NOMO-1 (cell line): ENCODE data around the gene ADAP1.

ENCODE experiments used
- DNase-seq, 2 experiments: peaks; one replicate each; lab custom pipeline; 2025; ENCODE audit not compliant: unreplicated experiment in 2 of 2; lab: John Stamatoyannopoulos, UW

Gene ADAP1

DNA sequence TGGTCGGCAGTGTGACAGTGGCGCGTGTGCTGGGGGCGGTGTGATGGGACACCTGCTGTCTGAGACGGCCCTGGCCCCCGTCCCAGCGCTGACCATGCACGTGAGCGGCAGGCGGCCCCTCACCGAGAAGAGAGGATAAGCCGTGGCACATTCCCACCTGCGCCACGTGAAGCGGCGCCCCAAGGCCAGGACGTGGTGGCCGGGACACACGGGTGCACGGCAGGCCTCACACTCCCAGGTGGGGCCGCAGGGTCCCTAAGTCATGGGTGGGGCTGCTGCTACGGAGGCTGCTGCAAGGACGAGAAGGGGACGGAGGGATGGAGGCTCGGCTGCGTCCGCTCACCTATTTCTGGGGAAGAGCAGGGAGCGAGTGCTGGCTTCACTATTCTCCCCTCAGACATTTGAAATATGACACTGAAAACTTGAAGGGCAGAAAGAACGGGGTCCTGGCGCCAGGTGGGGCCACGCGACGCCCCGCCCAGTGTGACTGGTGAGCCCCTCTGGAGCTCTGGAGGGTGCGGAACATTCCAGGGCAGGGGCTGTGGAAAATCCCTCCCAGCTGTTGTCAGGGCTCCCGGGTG, 36.0 kb upstream of the ADAP1 start:
- DNase-seq: no peak

DNA sequence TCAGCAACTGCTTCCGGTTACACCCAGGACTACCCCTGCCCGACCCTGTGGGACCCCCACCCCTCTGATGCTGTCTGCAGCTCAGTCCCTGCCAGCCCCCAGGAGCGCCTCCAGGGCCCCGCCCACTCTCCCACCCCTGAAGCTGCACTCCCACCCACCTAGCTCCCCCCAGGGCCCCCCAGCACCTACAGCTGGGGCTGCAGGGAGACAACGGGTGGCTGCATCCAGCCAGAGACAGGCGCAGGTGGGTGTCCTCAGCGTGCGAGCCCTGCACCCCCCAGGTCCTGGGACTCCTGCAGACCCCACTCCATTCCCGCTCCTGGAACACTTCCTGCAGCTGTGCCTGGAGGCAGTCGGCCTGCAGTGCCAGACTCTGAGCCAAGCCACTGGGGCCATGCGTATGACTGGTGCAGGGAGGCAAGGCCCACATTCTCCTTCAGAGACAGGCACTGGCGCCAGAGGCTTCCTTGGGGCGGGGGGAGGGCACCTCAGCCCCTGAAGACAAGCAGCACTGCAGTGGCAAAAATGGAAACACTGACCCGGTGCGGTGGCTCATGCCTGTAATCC, 34.6 kb upstream of the ADAP1 start:
- no peak for DNase-seq

DNA sequence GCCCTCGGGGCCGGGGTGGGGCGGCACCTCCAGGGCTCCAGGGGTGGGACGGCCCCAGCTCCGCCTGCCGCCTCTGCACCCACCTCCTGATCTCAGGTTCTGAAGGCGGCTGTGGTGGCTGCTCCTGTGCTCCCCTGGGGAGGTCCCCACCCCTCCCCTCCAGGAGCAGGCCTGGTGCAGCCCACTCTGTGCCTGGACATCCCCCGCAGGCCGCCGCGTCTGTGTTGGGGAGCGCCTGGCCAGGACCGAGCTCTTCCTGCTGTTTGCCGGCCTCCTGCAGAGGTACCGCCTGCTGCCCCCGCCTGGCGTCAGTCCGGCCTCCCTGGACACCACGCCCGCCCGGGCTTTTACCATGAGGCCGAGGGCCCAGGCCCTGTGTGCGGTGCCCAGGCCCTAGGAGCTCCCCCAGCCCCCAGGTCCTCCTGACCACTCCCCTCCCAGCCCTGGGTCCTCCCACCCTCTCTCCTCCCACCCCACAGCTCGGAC, 34.0 kb upstream of the ADAP1 start:
- DNase-seq: no peak

DNA sequence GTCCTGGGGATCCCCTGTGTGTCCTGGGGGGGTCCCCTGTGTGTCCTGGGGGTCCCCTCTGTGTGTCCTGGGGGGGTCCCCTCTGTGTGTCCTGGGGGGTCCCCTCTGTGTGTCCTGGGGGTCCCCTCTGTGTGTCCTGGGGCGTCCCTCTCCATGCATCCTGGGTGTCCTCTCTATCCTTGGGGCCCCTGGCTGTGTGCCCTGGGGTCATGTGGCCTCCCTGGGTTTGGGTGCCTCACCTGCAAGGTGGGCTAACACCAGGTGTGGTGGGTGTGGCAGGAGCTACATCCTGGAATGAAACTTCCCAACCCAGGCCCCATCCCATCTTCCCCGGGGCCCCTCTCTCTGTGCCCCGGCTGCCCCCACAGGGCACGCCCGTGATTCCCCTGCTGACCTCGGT, 33.4 kb upstream of the ADAP1 start:
- DNase-seq: no peak

DNA sequence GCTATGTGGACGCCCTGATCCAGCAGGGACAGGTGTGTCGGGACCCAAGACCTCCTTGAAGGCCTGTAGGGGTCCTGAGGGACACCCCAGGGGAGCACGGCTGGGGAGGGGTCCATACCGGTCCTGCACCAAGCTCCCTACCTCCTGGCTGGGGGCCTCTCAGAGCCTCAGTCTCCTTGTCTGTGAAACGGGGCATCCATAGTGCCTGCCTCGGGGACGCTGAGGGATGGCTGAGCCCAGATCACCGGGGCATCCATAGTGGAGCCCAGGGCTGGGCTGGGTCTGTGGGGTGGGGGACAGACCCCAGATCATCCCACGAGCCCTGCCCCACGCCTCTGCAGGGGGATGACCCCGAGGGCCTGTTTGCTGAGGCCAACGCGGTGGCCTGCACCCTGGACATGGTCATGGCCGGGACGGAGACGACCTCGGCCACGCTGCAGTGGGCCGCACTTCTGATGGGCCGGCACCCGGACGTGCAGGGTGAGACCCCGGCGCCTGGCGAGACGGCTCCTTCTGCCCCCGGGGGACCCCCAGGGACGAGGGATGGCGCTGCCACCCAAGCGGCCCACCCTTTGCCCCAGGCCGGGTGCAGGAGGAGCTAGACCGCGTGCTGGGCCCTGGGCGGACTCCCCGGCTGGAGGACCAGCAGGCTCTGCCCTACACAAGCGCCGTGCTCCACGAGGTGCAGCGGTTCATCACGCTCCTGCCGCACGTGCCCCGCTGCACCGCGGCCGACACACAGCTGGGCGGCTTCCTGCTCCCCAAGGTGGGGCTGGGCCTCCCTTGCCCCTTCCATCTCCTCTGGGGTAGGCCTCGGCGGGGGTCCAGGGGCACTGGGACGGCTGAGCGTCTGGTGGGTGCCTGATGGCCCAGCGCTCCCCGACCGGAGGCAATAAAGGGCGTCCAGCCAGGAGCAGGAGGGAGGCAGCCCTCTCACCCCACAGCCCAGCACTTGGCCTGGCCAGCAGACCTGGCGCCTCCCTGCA, 32.6 kb upstream of the ADAP1 start:
- DNase-seq: no peak

DNA sequence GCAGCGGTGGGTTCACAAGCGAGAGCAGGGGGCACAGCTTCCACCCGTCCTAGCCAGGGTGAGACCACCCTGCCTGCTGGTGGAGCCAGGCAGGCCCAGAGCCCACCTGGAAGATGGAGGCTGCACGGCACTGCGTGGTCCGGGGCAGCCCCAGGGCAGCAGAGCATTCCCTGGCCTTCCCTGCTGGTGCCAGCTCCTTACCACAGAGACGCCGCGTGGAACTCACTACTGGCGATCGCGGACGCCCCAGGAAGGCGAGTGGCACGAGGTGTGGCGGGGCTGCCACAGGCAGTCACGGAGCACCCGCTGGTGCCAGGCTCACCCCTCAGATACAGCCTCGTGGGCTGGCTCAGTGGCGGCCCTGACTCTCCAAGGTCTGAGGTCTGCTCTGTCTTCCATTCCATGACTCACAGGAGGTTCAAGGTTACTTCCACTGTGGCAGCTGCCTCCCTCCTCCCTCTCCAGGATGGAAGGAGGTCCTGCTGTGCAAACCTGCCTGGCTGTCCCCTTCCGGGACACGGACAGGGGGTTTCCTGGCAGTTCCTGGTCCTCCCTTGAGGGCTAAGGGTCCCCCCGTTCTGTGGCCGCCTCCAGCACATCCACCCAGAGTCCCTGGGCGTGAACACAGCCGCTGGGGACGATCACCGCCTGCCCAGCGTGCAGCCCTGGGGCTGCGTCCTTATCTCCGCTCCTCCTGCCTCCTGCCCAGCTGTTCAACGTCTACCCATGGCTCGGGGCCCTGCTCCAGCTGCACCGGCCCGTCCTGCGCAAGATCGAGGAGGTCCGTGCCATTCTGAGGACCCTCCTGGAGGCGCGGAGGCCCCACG, 31.6 kb upstream of the ADAP1 start:
- DNase-seq: no peak

DNA sequence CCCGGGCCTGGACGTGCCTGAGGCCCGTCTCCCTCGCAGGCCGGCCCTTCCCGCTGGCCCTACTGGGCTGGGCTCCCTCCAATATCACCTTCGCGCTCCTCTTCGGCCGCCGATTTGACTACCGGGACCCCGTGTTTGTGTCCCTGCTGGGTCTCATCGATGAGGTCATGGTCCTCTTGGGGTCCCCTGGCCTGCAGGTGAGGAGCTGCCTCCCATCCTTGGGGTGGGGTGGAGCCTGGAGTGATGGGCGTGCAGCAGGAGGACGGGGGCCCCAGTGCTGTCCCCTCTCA, 30.6 kb upstream of the ADAP1 start:
- no peak for DNase-seq

DNA sequence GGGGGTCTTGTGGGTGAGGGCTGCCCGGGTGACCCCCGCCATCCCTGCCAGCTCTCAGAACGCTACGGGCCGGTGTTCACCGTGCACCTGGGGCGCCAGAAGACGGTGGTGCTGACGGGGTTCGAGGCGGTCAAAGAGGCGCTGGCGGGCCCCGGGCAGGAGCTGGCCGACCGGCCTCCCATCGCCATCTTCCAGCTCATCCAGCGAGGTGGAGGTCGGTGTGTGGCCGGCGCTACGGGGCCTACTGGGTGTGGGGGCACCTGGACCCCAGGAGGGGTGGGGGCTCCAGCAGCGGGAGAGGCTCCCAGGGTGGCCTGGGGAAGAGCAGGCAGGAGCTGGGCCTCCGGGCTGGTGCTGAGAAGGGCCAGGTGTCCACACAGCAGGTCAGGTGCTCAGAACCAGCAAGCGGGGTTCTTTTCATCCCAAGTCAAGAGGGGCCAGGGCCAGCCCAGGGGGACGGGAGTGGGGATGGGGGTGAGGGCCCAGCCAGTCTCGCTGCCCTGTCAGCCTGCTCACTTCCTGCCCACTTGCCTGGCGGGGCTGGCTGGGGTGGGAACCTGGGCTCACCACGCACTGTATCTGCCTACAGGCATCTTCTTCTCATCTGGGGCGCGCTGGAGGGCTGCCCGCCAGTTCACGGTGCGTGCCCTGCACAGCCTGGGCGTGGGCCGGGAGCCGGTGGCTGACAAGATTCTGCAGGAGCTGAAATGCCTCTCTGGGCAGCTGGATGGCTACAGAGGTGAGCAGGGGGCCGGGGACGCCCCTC, 30.1 kb upstream of the ADAP1 start:
- no peak for DNase-seq

DNA sequence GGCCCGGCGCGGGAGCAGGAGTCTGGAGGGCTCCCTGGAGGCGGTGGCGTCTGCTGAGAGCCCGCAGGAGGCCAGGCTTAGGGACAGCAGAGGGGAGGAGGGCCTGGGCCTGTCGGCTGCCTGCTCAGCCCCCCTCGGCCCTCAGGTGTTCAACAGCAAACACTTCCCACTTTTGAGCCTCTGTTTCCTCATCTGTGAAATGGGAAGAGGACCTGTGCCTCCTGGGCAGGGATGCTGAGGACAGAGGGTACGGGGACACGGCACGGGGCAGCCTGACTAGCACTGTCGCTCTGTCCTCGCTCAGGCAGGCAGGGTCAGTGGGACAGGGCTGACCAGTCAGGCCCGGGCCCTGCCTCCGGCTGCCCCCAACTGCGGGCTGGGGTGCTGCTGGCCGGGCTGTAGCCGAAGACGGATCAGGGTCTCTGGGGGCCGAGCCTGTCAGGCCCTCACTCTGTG, 29.2 kb upstream of the ADAP1 start:
- DNase-seq: no peak

DNA sequence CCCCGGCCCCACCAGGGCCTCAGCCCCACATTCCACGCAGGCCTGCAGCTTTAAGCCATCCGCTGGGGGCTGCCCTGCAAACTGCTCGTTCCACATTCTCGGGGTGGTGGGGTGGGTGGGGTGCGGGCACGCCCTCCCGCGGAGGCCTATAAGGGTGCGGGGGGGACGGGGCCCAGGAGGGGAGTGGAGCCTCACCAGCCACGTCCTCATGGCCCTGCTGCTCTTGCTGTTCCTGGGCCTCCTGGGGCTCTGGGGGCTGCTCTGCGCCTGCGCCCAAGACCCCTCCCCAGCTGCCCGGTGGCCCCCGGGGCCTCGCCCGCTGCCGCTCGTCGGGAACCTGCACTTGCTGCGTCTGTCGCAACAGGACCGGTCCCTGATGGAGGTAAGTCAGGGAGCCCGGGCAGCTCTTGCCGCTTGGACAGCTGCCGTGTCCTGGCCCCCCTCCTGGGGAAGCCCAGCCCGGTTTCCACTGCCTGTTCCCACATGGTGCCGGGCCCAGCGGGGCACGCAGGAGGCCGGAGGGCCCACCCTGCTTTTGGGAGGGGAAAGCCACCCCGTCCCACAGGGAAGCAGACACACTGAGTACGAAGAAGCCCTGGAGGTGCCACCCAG, 28.6 kb upstream of the ADAP1 start, which contains the start of gene CYP2W1:
Gene CYP2W1, plus strand, starts transcription at position 178 of the 612 bp plus-strand sequence. Its CDS starts 31 bp downstream, at position 209.
- DNase-seq: no peak

DNA sequence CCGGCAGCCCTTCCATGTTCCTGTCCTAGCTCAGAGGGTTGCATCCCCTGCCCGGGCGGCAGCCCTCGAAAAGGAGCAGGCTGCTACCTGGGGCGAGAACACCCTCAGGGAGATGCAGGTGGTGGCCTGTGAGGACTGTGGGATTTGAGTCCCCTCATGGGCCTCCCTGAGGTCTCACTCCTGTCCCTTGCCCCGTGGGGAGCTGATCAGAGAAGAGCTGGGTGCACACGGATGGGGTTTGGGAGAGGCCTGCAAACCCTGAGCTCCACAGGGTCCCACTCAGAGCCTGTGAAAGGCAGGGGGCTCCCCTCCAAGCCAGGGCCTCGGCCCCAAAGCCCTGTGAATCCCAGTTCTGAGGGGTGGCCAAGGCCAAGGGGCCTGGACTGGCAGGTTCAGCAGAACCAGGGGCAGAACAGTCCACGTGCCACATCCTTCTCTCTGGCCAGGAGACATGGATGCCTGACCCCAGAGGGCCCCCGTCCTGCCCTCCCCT, 28.1 kb upstream of the ADAP1 start:
- DNase-seq: no peak

DNA sequence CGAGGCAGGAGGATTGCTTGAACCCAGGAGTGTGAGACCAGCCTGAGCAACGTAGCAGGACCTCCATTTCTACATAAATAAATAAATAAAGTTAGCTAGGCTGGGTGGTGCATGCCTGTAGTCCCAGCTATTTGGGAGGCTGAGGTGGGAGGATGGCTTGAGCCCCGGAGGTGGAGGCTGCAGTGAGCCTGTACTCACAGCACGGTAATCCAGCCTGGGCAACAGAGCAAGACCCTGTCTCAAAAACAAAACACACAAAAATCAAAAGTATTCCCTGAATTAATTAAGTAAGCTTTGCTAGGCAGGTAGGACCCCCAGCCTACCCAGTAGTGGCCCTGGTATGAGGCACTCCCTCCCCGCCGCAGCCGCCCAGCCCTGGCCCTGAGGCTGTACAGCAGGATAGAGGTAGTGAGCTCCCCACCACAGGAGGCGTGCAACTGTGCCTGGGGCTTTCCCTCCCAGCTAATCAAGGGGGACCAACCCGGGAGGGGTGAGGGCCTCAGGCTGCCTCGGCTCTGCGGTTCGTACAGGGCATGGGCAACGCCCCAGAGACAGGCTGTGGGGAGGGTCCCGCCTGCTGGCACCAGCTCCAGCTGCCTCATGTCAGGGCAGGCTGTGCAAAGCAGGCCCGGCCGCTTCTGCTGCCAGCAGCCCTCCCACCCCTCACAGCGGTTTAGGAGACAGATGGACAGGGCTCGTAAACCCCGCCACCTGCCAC, 27.5 kb upstream of the ADAP1 start:
- DNase-seq: no peak

DNA sequence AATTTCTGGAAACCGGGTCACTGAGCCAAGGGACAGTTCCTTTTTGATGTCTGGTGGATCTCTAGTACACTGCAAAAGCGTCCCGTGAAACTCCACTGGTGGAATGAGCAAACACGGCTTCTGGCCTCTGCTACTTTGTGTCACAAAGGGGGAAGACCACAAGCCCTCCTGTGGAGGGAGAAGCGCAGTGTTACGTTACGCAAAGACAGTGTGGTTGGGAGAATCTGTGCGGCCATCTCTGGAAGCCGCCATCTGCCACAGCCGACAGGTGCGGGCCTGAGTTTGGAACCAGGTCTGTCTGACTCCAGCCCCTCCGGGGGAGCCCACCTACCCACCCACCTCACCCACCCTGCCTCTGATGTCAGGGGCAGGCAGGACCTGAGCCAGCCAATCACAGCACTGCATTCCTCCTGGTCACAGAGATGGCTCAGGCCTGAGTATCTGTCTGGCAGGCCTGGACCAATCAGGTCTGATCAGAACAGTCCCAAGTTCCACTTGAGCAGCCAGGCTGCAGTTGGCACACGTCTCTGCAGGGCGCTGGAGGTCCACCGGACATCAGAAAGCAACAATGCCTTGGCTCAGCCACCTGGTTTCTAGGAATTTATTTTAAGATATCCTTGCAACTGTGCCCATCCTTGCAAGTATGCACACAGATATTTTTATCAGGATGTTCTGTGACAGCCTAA, 25.5 kb upstream of the ADAP1 start:
- no peak for DNase-seq

DNA sequence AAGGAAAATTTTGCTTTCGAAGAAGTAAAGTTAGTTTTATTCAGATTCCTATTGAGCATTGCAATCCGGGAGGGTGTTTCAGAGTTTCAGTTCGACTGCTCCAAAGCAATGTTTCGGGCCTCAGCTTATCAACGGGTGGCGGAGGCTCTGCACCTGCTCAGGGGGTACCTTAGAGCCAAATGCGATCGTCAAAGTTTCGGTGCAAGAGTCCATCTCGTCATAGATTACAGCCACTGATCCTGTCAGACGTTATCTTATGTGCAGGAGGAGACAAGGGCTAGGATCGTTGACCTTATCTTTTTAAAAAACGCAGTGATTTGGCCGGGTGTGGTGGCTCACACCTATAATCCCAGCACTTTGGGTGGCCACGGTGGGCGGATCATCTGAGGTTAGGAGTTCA, 24.7 kb upstream of the ADAP1 start:
- DNase-seq: no peak

DNA sequence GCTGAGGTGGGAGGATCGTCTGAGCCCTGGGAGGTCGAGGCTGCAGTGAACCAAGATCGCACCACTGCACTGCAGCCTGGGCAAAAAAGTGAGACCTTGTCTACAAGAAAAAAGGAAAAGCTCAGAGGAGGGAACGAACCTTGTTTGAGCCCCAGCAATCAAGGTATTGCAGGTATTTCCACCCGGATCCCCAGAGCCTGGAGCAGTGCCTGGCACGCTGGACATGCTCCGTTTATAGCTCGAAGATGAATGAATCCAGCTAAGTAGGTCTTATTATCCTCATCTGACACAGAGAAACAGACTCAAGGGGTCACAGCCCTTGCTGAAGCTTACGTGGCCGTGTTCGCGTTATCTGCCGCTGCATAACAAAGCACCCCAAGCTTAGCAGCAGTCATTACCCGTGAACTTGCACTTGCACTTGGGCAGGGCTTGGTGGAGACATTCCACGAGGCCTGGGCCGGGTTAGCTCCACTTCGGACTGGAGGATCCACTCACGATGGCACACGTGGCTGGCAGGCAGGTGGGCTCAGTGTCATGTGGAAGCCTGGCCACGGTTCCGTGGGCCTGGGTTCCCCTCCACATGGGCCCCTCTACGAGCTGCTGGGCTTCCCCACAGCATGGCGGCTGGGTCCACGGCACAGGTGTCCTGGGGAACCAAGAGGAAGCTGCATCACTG, 24.1 kb upstream of the ADAP1 start:
- DNase-seq: no peak

DNA sequence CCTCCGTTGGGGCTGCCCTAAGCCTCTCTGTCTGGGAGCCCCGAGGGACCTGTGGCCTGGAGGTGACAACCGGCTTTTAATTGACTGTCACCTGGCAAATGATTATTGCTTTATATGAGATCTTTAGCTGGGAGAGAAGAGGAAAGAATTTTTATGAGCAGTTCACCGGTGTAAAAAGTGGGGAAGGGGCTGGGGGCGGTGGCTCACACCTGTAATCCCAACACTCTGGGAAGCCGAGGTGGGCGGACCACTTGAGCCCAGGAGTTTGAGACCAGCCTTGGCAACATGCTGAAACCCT, 23.5 kb upstream of the ADAP1 start:
- no peak for DNase-seq

DNA sequence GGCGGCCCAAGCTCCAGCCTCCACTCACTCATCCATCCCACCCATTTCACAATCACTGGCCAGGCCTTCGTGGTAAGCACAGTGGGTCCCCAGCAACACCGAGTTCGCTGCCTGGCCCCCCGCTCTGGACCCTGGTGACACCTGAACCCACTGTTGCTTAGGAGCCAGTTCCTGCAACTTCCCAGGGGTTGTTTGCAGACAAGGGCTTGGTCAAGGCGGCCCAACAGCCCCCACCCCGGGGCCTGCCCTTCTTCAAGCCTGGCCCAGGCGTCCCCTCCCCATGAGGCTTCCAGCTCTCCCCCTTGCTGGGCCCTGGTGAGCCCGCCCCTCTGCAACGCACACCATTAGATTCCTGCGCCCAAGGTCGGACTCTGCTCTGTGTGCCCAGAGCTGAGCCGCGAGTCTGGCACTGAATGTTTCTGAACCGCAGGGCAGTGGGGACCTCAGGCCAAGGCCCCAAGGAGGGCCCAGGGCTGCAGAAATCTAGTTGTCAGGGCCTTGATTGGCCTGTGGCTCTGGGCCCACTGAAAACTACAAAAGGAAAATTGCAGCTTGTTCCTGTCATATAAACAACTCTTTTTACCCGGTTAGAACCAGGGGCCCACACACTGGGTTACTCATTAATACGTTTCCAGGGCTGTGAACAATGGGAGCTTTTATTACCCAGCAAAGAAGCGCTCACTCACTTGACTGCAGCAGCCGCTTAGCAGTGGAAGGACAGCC, 23.0 kb upstream of the ADAP1 start:
- DNase-seq: no peak
